GM06990 (cell line): Measurements from ENCODE around the gene SLC6A20.

Experiments
- DNase-seq: peaks from one replicate; pipeline ENCODE4 v3.0.0-alpha.2; 2011; ENCODE audit not compliant: insufficient read length; ENCODE audit errors: extremely low read depth
- H3K27me3 ChIP-seq: replicated peaks from 2 replicates; pipeline ENCODE4 v1.6.0; 2011; ENCODE audit warnings: low read length; ENCODE audit not compliant: control insufficient read depth, insufficient read depth
- H3K36me3 ChIP-seq: 2 replicates; pipeline ENCODE4 v1.5.1; 2011; ENCODE audit warnings: low read length; ENCODE audit not compliant: control insufficient read depth, insufficient read depth
- H3K4me3 ChIP-seq: replicated peaks from 2 replicates; pipeline ENCODE4 v1.5.1; 2011; ENCODE audit warnings: low read depth, mild to moderate bottlenecking, control low read depth, low read length
- CTCF ChIP-seq: IDR thresholded peaks from 2 replicates; pipeline ENCODE4 v1.5.1; 2011; ENCODE audit warnings: low read length, control low read depth, mild to moderate bottlenecking, inconsistent platforms; ENCODE audit not compliant: insufficient read depth, poor library complexity, severe bottlenecking

SLC6A20 gene

GRCh38 chr3:45719655-45720487, 76.5 kb downstream of the SLC6A20 start:
- H3K36me3 ChIP-seq = peaks cover 2% of the 10 kb centered on the region
- no peak for TF ChIP-seq CTCF
- H3K4me3 ChIP-seq = no peak overlapping the region
- DNase-seq = no peak
- no peaks in the 10 kb centered on the region for H3K27me3 ChIP-seq

- no peaks in the 10 kb centered on the region for H3K27me3 ChIP-seq
- TF ChIP-seq CTCF = no peak
- peaks cover 4% of the 10 kb centered on the region for H3K36me3 ChIP-seq
- H3K4me3 ChIP-seq = no peak overlapping the region
- DNase-seq = no peak
These were observed 79.5 kb downstream of the SLC6A20 start for GRCh38 chr3:45716790-45717336.

GRCh38 chr3:45715945-45716344, 80.4 kb downstream of the SLC6A20 start:
- no peak overlapping the region for H3K4me3 ChIP-seq
- H3K36me3 ChIP-seq = peaks cover 6% of the 10 kb centered on the region
- DNase-seq = no peak
- no peak for TF ChIP-seq CTCF
- H3K27me3 ChIP-seq = no peaks in the 10 kb centered on the region

- peaks cover 7% of the 10 kb centered on the region for H3K36me3 ChIP-seq
- TF ChIP-seq CTCF = no peak
- no peak for DNase-seq
- no peak overlapping the region for H3K4me3 ChIP-seq
- H3K27me3 ChIP-seq = no peaks in the 10 kb centered on the region
These were observed 83.8 kb downstream of the SLC6A20 start for GRCh38 chr3:45712434-45713110.

GRCh38 chr3:45711931-45712330, 84.4 kb downstream of the SLC6A20 start:
- Histone ChIP-seq H3K36me3 (peaks cover 7% of the 10 kb centered on the region), H3K27me3 (no peaks in the 10 kb centered on the region), H3K4me3 (no peak overlapping the region)
- DNase-seq = no peak
- TF ChIP-seq CTCF = no peak
